C4-2B (cell line): ENCODE data around the gene ZNF616.

Experiments
- CTCF ChIP-seq: fragments of 450-650 bp; conservative IDR thresholded peaks from 2 replicates; pipeline ENCODE4 v1.5.1; 2017; ENCODE audit warnings: mild to moderate bottlenecking
- ZFX ChIP-seq: fragments of 450-650 bp; IDR thresholded peaks from 2 replicates; pipeline ENCODE4 v1.6.1; 2017

- no peak for TF ChIP-seq CTCF
- TF ChIP-seq ZFX, result no peak
Observed at GRCh38 chr19:52069653-52070052, 70.1 kb downstream of the ZNF616 start.
